Caco-2 (cell line): ENCODE data around the gene NPFF. TPM values are rescaled to one million over a fixed set of nuclear protein-coding genes. Genes with fewer than 3 reads are reported as not detected.

Experiments used
- BruUV-seq: library from RNA; stranded (reverse); fragments of 400-500 nt; replicated peaks from 2 replicates; lab custom pipeline; 2021; lab: Mats Ljungman, UMichigan
- CTCF ChIA-PET: fragments of 300-600 bp; sonication (Branson Sonifier 250); formaldehyde crosslinking; loops from one replicate; lab custom pipeline; 2022; ENCODE audit warnings: antibody characterized with exemption; lab: Charles Lee
- POLR2A ChIA-PET: fragments of 300-600 bp; sonication (Branson Sonifier 250); formaldehyde crosslinking; loops from one replicate; lab custom pipeline; 2022; ENCODE audit warnings: antibody characterized with exemption; lab: Charles Lee
- DNase-seq, 2 experiments: peaks; one replicate each; pipeline versions ENCODE4 v3.0.0 to v3.0.0-alpha.2; 2020 to 2022
- H3K27me3 ChIP-seq: replicated peaks from 2 replicates; pipeline ENCODE4 v1.6.0; 2011; ENCODE audit warnings: low read length; ENCODE audit not compliant: control insufficient read depth, insufficient read depth
- H3K36me3 ChIP-seq: 2 replicates; pipeline ENCODE4 v1.5.1; 2011; ENCODE audit warnings: low read length; ENCODE audit not compliant: control insufficient read depth, insufficient read depth
- H3K4me1 ChIP-seq: fragments of 250-450 bp; sonication (Bioruptor Pico); 2 replicates; pipeline ENCODE4 v1.5.1; 2020; ENCODE audit warnings: mild to moderate bottlenecking
- H3K4me3 ChIP-seq: 2 replicates; pipeline ENCODE4 v1.5.1; 2011; ENCODE audit warnings: low read depth, mild to moderate bottlenecking, control low read depth, low read length
- H3K9me3 ChIP-seq: fragments of 250-450 bp; sonication (Bioruptor Pico); 2 replicates; pipeline ENCODE4 v1.5.1; 2020; ENCODE audit warnings: mild to moderate bottlenecking, moderate library complexity
- H3K27ac Mint-ChIP-seq: one replicate; pipeline ENCODE4 v1.8.0; 2022; ENCODE audit warnings: mixed read lengths; ENCODE audit not compliant: unreplicated experiment
- H3K27me3 Mint-ChIP-seq: one replicate; pipeline ENCODE4 v1.8.0; 2022; ENCODE audit warnings: mixed read lengths; ENCODE audit not compliant: insufficient read depth, unreplicated experiment
- H3K36me3 Mint-ChIP-seq: one replicate; pipeline ENCODE4 v1.8.0; 2022; ENCODE audit warnings: mild to moderate bottlenecking, mixed read lengths; ENCODE audit not compliant: insufficient read depth, unreplicated experiment
- H3K4me1 Mint-ChIP-seq: one replicate; pipeline ENCODE4 v1.8.0; 2022; ENCODE audit warnings: low read depth, mixed read lengths; ENCODE audit not compliant: unreplicated experiment
- H3K4me3 Mint-ChIP-seq: one replicate; pipeline ENCODE4 v1.8.0; 2022; ENCODE audit warnings: mild to moderate bottlenecking, moderate library complexity, mixed read lengths; ENCODE audit not compliant: unreplicated experiment
- H3K9me3 Mint-ChIP-seq: one replicate; pipeline ENCODE4 v1.8.0; 2022; ENCODE audit warnings: mixed read lengths; ENCODE audit not compliant: unreplicated experiment
- CTCF ChIP-seq, 2 experiments: fragments of 200-600 bp in 1 of 2; IDR thresholded peaks; 1 replicate in 1 of 2; 2 replicates in 1 of 2; pipeline versions ENCODE4 v1.5.1 to v1.8.0; 2011 to 2022; ENCODE audit warnings: antibody characterized with exemption in 1 of 2, control low read depth in 1 of 2, inconsistent platforms in 1 of 2, low read depth in 1 of 2, low read length in 1 of 2, mild to moderate bottlenecking in 1 of 2, moderate library complexity in 1 of 2; ENCODE audit not compliant: insufficient read depth in 1 of 2, severe bottlenecking in 1 of 2, unreplicated experiment in 1 of 2
- intact Hi-C: fragments of 100-400 bp; cut with micrococcal nuclease; formaldehyde crosslinking; loops from one replicate; pipeline ENCODE4 v1.10.0; 2022; ENCODE audit not compliant: unreplicated experiment
- total RNA-seq: library from RNA; stranded (reverse); gene quantifications from 2 replicates; pipeline ENCODE4 v1.2.3, GENCODE V29; 2022

The NPFF gene
- total RNA-seq, 1 experiment from 2014 or later, result 2.4 TPM

- Mint-ChIP-seq H3K27me3 (no peaks in the 10 kb centered on the region), H3K4me3 (peak overlapping the region; percentile 80), H3K27ac (peak overlapping the region; percentile 86), H3K36me3 (peaks cover 38% of the 10 kb centered on the region), H3K9me3 (no peaks in the 10 kb centered on the region), H3K4me1 (peaks cover 24% of the 10 kb centered on the region)
- H3K4me3 ChIP-seq, result no peak overlapping the region; the same call in 1 of the 2 replicates
- H3K9me3 ChIP-seq, result no peaks in the 10 kb centered on the region
- intact Hi-C loops, result no loop called here
- DNase-seq, result no peak
- peaks cover 2% of the 10 kb centered on the region for H3K36me3 ChIP-seq
- POLR2A ChIA-PET, result no interaction called here
- no peaks in the 10 kb centered on the region for H3K27me3 ChIP-seq
- CTCF ChIA-PET, result no interaction called here
- TF ChIP-seq CTCF (IDR thresholded peaks at IDR 0.05; ENCODE audit: insufficient read depth in 1 of 2, low read depth in 1 of 2, low read length in 1 of 2, severe bottlenecking in 1 of 2, unreplicated experiment in 1 of 2), result no peak
- BruUV-seq, result no TSS peak
- peaks cover 7% of the 10 kb centered on the region; the same call in 1 of the 2 replicates for H3K4me1 ChIP-seq
Measured at GRCh38 chr12:53502331-53502730, 5.0 kb downstream of the NPFF start.

GRCh38 chr12:53501615-53502181 lies 5.6 kb downstream of the NPFF start:
- H3K27me3 ChIP-seq, result no peaks in the 10 kb centered on the region
- no peaks in the 10 kb centered on the region for H3K36me3 ChIP-seq
- Mint-ChIP-seq H3K36me3 (peaks cover 32% of the 10 kb centered on the region), H3K4me1 (peaks cover 24% of the 10 kb centered on the region), H3K4me3 (peak overlapping the region; percentile 80), H3K9me3 (no peaks in the 10 kb centered on the region), H3K27ac (peak overlapping the region; percentile 86), H3K27me3 (no peaks in the 10 kb centered on the region)
- peaks cover 9% of the 10 kb centered on the region for H3K4me1 ChIP-seq
- CTCF ChIA-PET, result interaction anchor here (0.7 to 1.7 kb wide), 10 partner anchors 10 to 437 kb away, joined by 3 to 18 read pairs (median 4); partner anchors contain the start of genes AAAS, ATP5MC2 and HOXC13
- POLR2A ChIA-PET, result interaction anchor here (0.6 to 2.0 kb wide), 11 partner anchors 10 to 267 kb away, joined by 3 to 20 read pairs (median 6); partner anchors contain the start of genes AAAS, MYG1 and SP1
- peak overlapping the region; percentile 63 for H3K4me3 ChIP-seq
- no peak for DNase-seq
- H3K9me3 ChIP-seq, result no peaks in the 10 kb centered on the region
- TF ChIP-seq CTCF (IDR thresholded peaks at IDR 0.05; ENCODE audit: insufficient read depth in 1 of 2, low read depth in 1 of 2, low read length in 1 of 2, severe bottlenecking in 1 of 2, unreplicated experiment in 1 of 2), result no peak
- BruUV-seq, result TSS peak; percentile 72
- intact Hi-C loops, result loop anchor here (1.0 to 2.0 kb wide), 4 partner anchors 8 to 777 kb away; no protein-coding TSS in a partner anchor

GRCh38 chr12:53500776-53501614 lies 6.3 kb downstream of the NPFF start, which contains the start of gene TARBP2:
Gene TARBP2 (plus strand): TSS chr12:53501283. CDS start chr12:53501409, 126 bp downstream.
- Mint-ChIP-seq H3K27ac (peak within 1 kb of the TSS; percentile 86), H3K27me3 (no peaks in the 10 kb centered on the region), H3K4me3 (peak within 1 kb of the TSS; percentile 80), H3K4me1 (peaks cover 31% of the 10 kb centered on the region), H3K9me3 (no peaks in the 10 kb centered on the region), H3K36me3 (peaks cover 28% of the 10 kb centered on the region)
- Histone ChIP-seq H3K36me3 (no peaks in the 10 kb centered on the region), H3K4me3 (peak within 1 kb of the TSS; percentile 63), H3K27me3 (no peaks in the 10 kb centered on the region), H3K9me3 (no peaks in the 10 kb centered on the region), H3K4me1 (peaks cover 16% of the 10 kb centered on the region)
- POLR2A ChIA-PET, result interaction anchor here (0.6 to 2.0 kb wide), 17 partner anchors 9 to 267 kb away, joined by 3 to 20 read pairs (median 4); partner anchors contain the start of genes AAAS, MYG1 and SP1
- CTCF ChIA-PET, result interaction anchor here (0.6 to 2.2 kb wide), 15 partner anchors 8 to 438 kb away, joined by 3 to 18 read pairs (median 4); partner anchors contain the start of genes AAAS, ATP5MC2 and HOXC13
- BruUV-seq, result no TSS peak
- no peak for TF ChIP-seq CTCF (IDR thresholded peaks at IDR 0.05; ENCODE audit: insufficient read depth in 1 of 2, low read depth in 1 of 2, low read length in 1 of 2, severe bottlenecking in 1 of 2, unreplicated experiment in 1 of 2)
- intact Hi-C loops, result loop anchor here (1.0 to 2.0 kb wide), 5 partner anchors 8 to 778 kb away; no protein-coding TSS in a partner anchor
- peak; percentile 97 to 98 for DNase-seq
